GM23338 (cell line): ENCODE results near the gene ADCY7. TPM values are rescaled to one million over a fixed set of nuclear protein-coding genes. Genes with fewer than 3 reads are reported as not detected.

Experiments
- ATAC-seq: fragments of 200-7000 bp; cut with Tn5 transposase; 3 replicates; pipeline ENCODE4 v1.9.1; 2020
- DNase-seq: peaks from one replicate; pipeline ENCODE4 v3.0.0-alpha.2; 2015; ENCODE audit warnings: low spot score
- H2AFZ ChIP-seq: fragments of 200-600 bp; sonication (generic); 2 replicates; pipeline ENCODE4 v1.8.0; 2016; ENCODE audit warnings: antibody characterized with exemption, mild to moderate bottlenecking, moderate library complexity
- H3F3A ChIP-seq: fragments of 200-600 bp; sonication (generic); replicated peaks from 2 replicates; pipeline ENCODE4 v1.8.0; 2017; ENCODE audit warnings: antibody characterized with exemption, mixed run types, low read depth
- H3K27ac ChIP-seq: fragments of 200-600 bp; sonication (generic); 2 replicates; pipeline ENCODE4 v1.6.1; 2016; ENCODE audit warnings: low read depth
- H3K27me3 ChIP-seq: fragments of 200-600 bp; sonication (generic); 2 replicates; pipeline ENCODE4 v1.8.0; 2016; ENCODE audit warnings: mild to moderate bottlenecking, mixed run types, moderate library complexity; ENCODE audit not compliant: insufficient read depth
- H3K36me3 ChIP-seq: fragments of 200-600 bp; sonication (generic); 2 replicates; pipeline ENCODE4 v1.8.0; 2016; ENCODE audit warnings: mild to moderate bottlenecking; ENCODE audit not compliant: insufficient read depth
- H3K4me1 ChIP-seq: fragments of 200-600 bp; sonication (generic); 2 replicates; pipeline ENCODE4 v1.8.0; 2016; ENCODE audit warnings: mild to moderate bottlenecking, moderate library complexity; ENCODE audit not compliant: insufficient read depth
- H3K4me2 ChIP-seq: fragments of 200-600 bp; sonication (generic); 2 replicates; pipeline ENCODE4 v1.7.1; 2017; ENCODE audit warnings: mixed run types
- H3K4me3 ChIP-seq: fragments of 200-600 bp; sonication (generic); 2 replicates; pipeline ENCODE4 v1.6.1; 2016; ENCODE audit warnings: mixed run types
- H3K79me2 ChIP-seq: fragments of 200-600 bp; sonication (generic); replicated peaks from 2 replicates; pipeline ENCODE4 v1.8.0; 2017; ENCODE audit warnings: mild to moderate bottlenecking; ENCODE audit not compliant: insufficient read depth
- H3K9me2 ChIP-seq: fragments of 200-600 bp; sonication (generic); 2 replicates; pipeline ENCODE4 v1.8.0; 2017; ENCODE audit not compliant: insufficient read depth
- H4K20me1 ChIP-seq: fragments of 200-600 bp; sonication (generic); replicated peaks from 2 replicates; pipeline ENCODE4 v1.8.0; 2017; ENCODE audit warnings: mild to moderate bottlenecking; ENCODE audit not compliant: insufficient read depth
- H3K27ac Mint-ChIP-seq: 2 replicates; pipeline ENCODE4 v1.8.0; 2020; ENCODE audit warnings: inconsistent platforms, mild to moderate bottlenecking, moderate library complexity, mixed read lengths
- H3K27me3 Mint-ChIP-seq: 3 replicates; pipeline ENCODE4 v1.8.0; 2022; ENCODE audit warnings: low read depth, mild to moderate bottlenecking, moderate library complexity, mixed read lengths, inconsistent platforms; ENCODE audit not compliant: insufficient read depth, poor library complexity
- H3K36me3 Mint-ChIP-seq: 3 replicates; pipeline ENCODE4 v1.8.0; 2021; ENCODE audit warnings: low read depth, mild to moderate bottlenecking, inconsistent platforms, moderate library complexity, mixed read lengths
- H3K4me1 Mint-ChIP-seq: 3 replicates; pipeline ENCODE4 v1.8.0; 2020; ENCODE audit warnings: mild to moderate bottlenecking, inconsistent platforms, mixed read lengths
- H3K4me3 Mint-ChIP-seq: 3 replicates; pipeline ENCODE4 v1.8.0; 2021; ENCODE audit warnings: moderate library complexity, mild to moderate bottlenecking, inconsistent platforms, mixed read lengths
- H3K9me3 Mint-ChIP-seq: 3 replicates; pipeline ENCODE4 v1.8.0; 2020; ENCODE audit warnings: moderate library complexity, mild to moderate bottlenecking, inconsistent platforms, mixed read lengths
- EZH2 ChIP-seq: fragments of 200-600 bp; sonication (generic); IDR thresholded peaks from one replicate; pipeline ENCODE4 v1.8.0; 2017; ENCODE audit warnings: antibody characterized with exemption, mild to moderate bottlenecking, low read depth; ENCODE audit not compliant: unreplicated experiment
- POLR2AphosphoS5 ChIP-seq: IDR thresholded peaks from 2 replicates; pipeline ENCODE4 v1.6.1; 2016; ENCODE audit warnings: antibody characterized with exemption, low read depth
- ZNF114 ChIP-seq: fragments of 250-450 bp; sonication (Bioruptor Pico); IDR thresholded peaks from 2 replicates; pipeline ENCODE4 v1.5.0; 2020; ENCODE audit warnings: mild to moderate bottlenecking, moderate library complexity
- ZNF331 ChIP-seq: fragments of 250-450 bp; sonication (Bioruptor Pico); IDR thresholded peaks from 2 replicates; pipeline ENCODE4 v1.5.0; 2020; ENCODE audit warnings: low read depth, mild to moderate bottlenecking, moderate library complexity
- ZNF462 ChIP-seq: fragments of 250-450 bp; sonication (Bioruptor Pico); IDR thresholded peaks from 2 replicates; pipeline ENCODE4 v1.5.0; 2020; ENCODE audit warnings: mild to moderate bottlenecking, moderate library complexity
- polyA plus RNA-seq: library from polyadenylated mRNA; unstranded; fragments of >200 nt; fragmentation: Nextera tagmentation; extraction: Ambion mirVana; gene quantifications from 2 replicates; pipeline ENCODE4 v1.2.1, GENCODE V29; 2016
- total RNA-seq: library from RNA; depleted of rRNA; stranded (reverse); fragments of >200 nt; shearing (Covaris generic); gene quantifications from 2 replicates; pipeline ENCODE4 v1.2.3, GENCODE V29; 2014

Gene ADCY7
- total and polyA plus RNA-seq, 2 experiments from 2014 or later, result 2.4 to 10.5 TPM

- TF ChIP-seq ZNF462 (CRISPR knock-in tag), result no peak
- no peak for TF ChIP-seq ZNF114 (CRISPR knock-in tag)
Observed at GRCh38 chr16:50338371-50339231, 72.2 kb downstream of the ADCY7 start (continued).

- no peaks in the 10 kb centered on the region for H3F3A ChIP-seq
- H3K27ac ChIP-seq, result no peak overlapping the region
- H3K4me1 ChIP-seq, result no peaks in the 10 kb centered on the region
- no peaks in the 10 kb centered on the region for H3K9me2 ChIP-seq
- peaks cover 55% of the 10 kb centered on the region for H3K36me3 Mint-ChIP-seq
- H3K4me1 Mint-ChIP-seq, result peaks cover 13% of the 10 kb centered on the region; the same call in 2 of the 3 replicates
- no peaks in the 10 kb centered on the region; the same call in 2 of the 3 replicates for H3K9me3 Mint-ChIP-seq
- H3K4me3 ChIP-seq, result no peak overlapping the region
- H3K4me2 ChIP-seq, result no peak overlapping the region
- peaks cover 6% of the 10 kb centered on the region; the same call in 1 of the 2 replicates for H4K20me1 ChIP-seq
- H3K79me2 ChIP-seq, result peaks cover 9% of the 10 kb centered on the region
- peaks cover 23% of the 10 kb centered on the region; the same call in 1 of the 2 replicates for H3K36me3 ChIP-seq
- no peak overlapping the region for H3K4me3 Mint-ChIP-seq
- no peaks in the 10 kb centered on the region for H3K27me3 Mint-ChIP-seq
- no peak overlapping the region for H3K27ac Mint-ChIP-seq
- DNase-seq (no peak), ATAC-seq (no peak)
- no peak overlapping the region for H2AFZ ChIP-seq
- H3K27me3 ChIP-seq, result no peaks in the 10 kb centered on the region
- TF ChIP-seq ZNF462 (CRISPR knock-in tag) (no peak), ZNF114 (CRISPR knock-in tag) (no peak), POLR2AphosphoS5 (no peak), ZNF331 (CRISPR knock-in tag) (no peak), EZH2 (no peak)
Observed at GRCh38 chr16:50340578-50340977, 74.2 kb downstream of the ADCY7 start.
